Coronary artery (tissue), 2 donors: ENCODE results near the gene GTSE1.

Experiments
- DNase-seq: peaks from one replicate; pipeline ENCODE4 v3.0.0-alpha.2; 2017; ENCODE audit warnings: low spot score
- H3K27ac ChIP-seq, 2 donors: fragments of 200-600 bp; sonication (generic); one replicate each; pipeline ENCODE4 v1.5.1; 2016 to 2019
- H3K4me3 ChIP-seq: fragments of 200-600 bp; sonication (generic); 2 replicates; pipeline ENCODE4 v1.5.1; 2016; ENCODE audit warnings: mild to moderate bottlenecking, moderate library complexity
- CTCF ChIP-seq: fragments of 200-600 bp; sonication (generic); IDR thresholded peaks from one replicate; pipeline ENCODE4 v1.5.1; 2019; ENCODE audit warnings: antibody characterized with exemption

Gene GTSE1

DNA sequence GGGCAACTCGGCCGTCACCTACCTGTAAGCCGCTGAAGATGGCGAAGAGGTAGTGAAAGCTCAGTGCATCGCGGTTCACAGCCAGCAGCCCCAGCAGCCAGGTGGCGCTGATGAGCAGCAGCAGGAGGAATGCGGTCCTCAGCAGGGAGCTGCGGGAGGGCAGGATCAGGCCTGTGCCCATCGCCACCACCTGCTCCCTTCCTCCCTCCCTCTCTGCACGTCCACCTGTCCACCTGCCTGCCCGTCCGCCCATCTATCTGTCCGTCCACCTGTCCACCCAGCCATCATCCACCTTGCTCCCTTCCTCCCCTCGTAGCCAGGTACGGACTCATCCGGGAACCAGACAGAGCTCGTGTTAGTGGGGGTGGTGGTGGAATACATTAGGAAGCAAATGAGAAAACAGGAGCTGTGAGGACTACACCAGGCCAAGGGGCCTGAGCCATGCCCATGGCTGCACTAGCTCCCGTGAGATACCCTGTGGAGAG, 71.1 kb downstream of the GTSE1 start:
- Histone ChIP-seq H3K4me3 (no peak overlapping the region), H3K27ac (no peak overlapping the region)
- DNase-seq, result no peak
- TF ChIP-seq CTCF, result peak; percentile 44

DNA sequence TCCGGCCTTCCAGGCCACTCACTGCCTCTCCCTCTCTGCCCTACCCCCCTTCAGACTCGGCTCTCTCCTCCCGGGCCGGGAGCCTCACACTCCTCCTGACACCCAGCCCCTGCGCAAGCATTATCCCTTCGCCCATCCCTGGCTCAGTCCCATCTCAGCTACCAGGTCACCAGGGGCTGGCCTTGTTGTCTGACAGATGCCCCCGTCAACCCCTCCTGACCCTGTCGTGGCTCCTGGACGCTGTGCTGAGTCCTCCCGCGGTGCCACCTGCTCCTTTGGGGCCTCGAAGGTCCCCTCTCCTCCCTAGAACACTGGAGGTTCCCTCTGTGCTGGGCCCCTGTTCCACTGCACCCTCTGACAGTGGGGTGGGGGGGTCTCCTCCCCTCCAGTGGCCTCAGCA, 71.8 kb downstream of the GTSE1 start:
- no peak for DNase-seq
- H3K27ac ChIP-seq, result no peak overlapping the region
- no peak overlapping the region for H3K4me3 ChIP-seq
- no peak for TF ChIP-seq CTCF

GRCh38 chr22:46368871-46369715, 72.4 kb downstream of the GTSE1 start:
- H3K4me3 ChIP-seq, result no peak overlapping the region
- DNase-seq, result no peak
- H3K27ac ChIP-seq, result no peak overlapping the region
- TF ChIP-seq CTCF, result no peak

- no peak overlapping the region for H3K4me3 ChIP-seq
- H3K27ac ChIP-seq, result no peak overlapping the region
- no peak for DNase-seq
- TF ChIP-seq CTCF, result no peak
Measured at GRCh38 chr22:46369716-46370583, 73.3 kb downstream of the GTSE1 start.

DNA sequence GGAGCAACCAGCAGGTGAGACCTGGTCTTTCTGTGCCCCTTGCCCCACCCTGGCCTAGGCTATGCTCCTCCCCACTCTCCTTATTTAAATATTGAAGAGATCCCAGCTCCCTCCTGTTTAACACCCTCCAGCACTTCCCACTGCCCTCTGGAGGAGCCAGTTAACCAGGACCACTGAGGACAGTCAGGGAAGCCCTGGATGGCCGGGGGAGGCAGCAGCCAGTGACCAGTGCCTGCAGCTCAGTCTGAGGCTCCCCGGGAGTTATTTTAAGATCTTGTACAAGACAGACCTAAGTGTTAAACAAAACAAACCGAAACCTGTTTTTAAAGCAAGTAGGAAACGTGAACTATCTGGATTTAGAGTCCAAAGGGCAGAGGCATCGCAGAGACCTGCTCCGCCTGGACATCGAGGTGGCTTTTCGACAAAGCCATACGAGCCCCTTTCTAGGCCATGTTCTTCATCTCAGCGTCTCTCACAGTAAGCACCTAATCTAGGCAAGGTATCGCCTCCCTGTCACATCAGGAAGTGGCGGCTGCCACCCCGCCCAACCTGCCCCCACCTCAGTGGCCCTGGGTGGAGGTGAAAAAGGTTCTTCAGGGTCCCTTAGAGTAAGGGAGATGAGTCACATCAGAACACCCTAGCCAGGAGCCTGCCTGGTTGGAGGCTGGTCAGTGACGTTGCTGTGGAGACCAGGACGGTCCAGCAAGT, 74.1 kb downstream of the GTSE1 start:
- H3K27ac ChIP-seq, result no peak overlapping the region
- H3K4me3 ChIP-seq, result no peak overlapping the region
- no peak for DNase-seq
- no peak for TF ChIP-seq CTCF

DNA sequence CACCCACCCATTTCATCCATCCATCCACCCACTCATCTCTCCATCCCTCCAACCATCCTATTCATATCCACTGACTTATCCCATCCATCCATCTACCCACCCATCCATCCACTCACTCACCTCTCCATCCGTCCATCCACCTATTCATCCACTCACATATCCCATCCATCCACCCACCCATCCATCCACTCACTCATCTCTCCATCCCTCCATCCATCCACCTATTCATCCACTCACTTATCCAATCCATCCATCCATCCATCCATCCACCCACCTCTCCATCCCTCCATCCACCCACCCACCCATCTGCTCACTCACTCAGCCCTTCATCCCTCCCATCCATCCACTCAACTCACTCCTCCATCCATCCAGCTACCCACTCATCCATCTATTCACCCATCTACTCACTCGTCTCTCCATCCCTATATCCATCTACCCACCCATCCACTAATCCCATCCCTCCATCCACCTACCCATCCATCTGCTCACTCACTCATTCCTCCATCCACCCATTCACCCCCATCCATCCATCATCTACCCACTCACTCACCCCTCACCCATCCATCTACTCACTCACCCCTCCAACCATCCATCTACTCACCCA, 75.1 kb downstream of the GTSE1 start:
- DNase-seq, result no peak
- no peak overlapping the region for H3K27ac ChIP-seq
- no peak for TF ChIP-seq CTCF

More for the DNA sequence above, 75.1 kb downstream of the GTSE1 start:
- H3K4me3 ChIP-seq, result no peak overlapping the region
